OCI-LY7 (cell line): Measurements from ENCODE around the gene PLPP6.

Source experiments
- CTCF ChIP-seq: fragments of 200-600 bp; sonication (generic); conservative IDR thresholded peaks from 2 replicates; pipeline ENCODE4 v1.5.1; 2014; ENCODE audit warnings: mild to moderate bottlenecking, antibody characterized with exemption, low read length, moderate library complexity, mixed read lengths
- EZH2phosphoT487 ChIP-seq: fragments of 200-600 bp; sonication (generic); IDR thresholded peaks from 2 replicates; pipeline ENCODE4 v1.6.1; 2018; ENCODE audit warnings: low read depth, borderline replicate concordance, mild to moderate bottlenecking, mixed run types, antibody characterized with exemption, low read length, moderate library complexity, mixed read lengths

- no peak for TF ChIP-seq CTCF
- no peak for TF ChIP-seq EZH2phosphoT487
Observed at GRCh38 chr9:4638968-4639367, 23.1 kb upstream of the PLPP6 start.
